GM21381 (cell line): Measurements from ENCODE around the gene TEX55.
"Not testable (repeated sequence)": the region's sequence is repeated elsewhere in the genome, so short reads cannot be mapped to it uniquely, and the experiment has no call there.

Source experiments
- ATAC-seq: cut with Tn5 transposase; IDR thresholded peaks from one replicate; pipeline ENCODE4 v1.9.1; 2021; ENCODE audit warnings: mild to moderate bottlenecking, moderate library complexity; ENCODE audit not compliant: unreplicated experiment

Gene TEX55

DNA sequence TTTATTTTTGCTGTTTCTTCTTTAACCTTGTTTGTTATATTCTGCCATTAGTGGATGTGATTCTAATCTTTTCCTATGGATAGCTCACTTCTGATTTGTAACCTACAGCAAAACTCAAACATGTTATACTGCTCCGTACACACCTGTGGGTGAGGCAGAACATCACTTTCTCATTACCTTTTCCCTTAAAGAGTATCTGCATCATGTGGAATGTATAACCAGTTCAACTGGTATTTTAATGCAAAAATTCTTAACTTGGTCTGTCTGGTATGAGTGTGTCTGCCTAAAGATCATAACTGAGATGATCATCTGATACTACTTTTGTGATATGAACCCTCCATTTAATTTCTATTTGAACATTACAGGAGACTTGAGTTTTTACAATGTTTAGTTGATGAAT, 14.4 kb downstream of the TEX55 start:
- ATAC-seq = no peak

DNA sequence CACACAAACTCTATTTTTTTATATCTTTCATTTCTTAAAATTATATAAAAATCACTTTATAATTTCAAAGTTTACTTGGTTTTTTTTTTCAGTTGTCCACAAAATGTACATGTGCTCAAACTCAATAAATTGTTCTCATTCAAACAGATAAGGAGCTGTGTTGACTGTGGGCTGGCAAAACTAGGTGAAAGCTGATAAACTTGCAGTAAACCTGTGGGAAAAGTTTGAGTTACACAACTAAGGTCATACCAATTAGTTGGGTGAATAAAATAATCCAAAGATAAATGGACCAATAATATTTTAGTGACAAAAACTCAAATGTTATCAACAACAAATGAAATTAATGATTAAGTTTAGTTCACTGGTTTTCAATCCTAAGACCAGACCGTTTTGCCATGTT, 14.8 kb downstream of the TEX55 start:
- ATAC-seq = no peak

DNA sequence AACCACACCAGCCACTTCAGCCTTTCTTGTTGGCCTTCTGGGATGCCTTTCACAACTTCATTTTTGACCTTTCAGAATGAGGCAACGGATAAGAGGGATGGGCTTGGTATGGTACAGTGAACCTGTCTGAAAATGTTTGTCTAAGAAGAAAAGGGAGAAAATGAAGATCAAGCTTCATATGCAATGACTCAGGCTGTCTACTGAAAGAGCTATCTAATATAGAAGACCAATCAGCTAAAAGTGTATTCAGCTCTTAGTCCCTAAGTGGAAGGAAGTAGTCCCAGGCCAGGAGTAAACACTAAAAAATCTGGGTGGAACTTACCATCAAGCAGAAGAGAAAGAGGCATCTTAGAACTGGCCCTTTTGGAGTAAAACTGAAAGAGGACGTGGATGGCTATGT, 15.3 kb downstream of the TEX55 start:
- no peak for ATAC-seq

DNA sequence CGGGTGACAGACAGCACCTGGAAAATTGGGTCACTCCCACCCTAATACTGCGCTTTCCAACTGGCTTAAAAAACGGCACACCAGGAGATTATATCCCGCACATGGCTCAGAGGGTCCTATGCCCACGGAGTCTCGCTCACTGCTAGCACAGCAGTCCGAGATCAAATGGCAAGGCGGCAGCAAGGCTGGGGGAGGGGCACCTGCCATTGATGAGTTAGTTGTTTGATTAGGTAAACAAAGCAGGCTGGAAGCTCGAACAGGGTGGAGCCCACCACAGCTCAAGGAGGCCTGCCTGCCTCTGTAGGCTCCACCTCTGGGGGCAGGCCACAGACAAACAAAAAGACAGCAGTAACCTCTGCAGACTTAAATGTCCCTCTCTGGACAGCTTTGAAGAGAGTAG, 18.8 kb downstream of the TEX55 start:
- not testable (repeated sequence) for ATAC-seq

DNA sequence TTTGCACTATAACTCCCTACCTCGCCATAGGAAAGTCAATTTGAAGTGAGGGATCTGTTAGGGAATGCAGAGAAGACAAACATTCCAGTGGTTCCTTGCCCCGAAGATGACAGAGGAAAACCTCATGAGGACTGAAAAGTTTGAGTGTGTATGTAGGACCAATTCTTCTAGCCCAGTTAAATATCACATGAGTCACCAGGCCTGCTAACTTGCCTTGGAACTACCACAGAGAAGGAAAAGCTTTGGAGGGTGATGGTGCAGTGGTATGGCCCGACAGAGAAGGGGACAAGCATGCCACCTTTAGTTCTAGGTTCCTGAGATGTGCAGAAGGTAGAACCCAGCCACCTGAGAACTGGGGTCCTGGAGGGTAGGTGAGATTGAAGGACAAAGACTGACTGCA, 24.9 kb downstream of the TEX55 start:
- no peak for ATAC-seq

DNA sequence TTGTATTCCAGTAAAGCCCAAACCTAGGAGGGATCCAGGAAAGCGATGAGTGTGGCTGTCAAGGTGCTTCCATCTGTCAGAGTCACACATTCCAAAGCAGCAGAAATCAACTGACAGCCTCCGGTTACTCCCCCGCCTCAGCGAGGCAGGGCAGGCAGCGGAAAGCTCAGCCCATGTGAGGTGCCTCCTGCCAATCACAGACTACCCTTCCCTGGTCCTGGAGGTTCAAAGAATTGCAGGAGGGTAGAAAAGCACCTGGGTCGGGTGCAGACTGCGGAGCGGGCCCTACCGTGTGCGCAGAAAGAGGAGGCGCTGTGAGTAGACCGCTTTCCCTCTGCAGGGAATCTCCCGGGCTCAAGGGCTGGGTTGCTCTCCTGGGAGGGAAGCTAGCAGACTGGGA, 27.4 kb downstream of the TEX55 start, which contains the start of gene UPK1B:
Gene UPK1B, plus strand, starts transcription at position 274 of the 400 bp plus-strand sequence. CDS start 13,144 bp downstream, outside the sequence.
- no peak for ATAC-seq

DNA sequence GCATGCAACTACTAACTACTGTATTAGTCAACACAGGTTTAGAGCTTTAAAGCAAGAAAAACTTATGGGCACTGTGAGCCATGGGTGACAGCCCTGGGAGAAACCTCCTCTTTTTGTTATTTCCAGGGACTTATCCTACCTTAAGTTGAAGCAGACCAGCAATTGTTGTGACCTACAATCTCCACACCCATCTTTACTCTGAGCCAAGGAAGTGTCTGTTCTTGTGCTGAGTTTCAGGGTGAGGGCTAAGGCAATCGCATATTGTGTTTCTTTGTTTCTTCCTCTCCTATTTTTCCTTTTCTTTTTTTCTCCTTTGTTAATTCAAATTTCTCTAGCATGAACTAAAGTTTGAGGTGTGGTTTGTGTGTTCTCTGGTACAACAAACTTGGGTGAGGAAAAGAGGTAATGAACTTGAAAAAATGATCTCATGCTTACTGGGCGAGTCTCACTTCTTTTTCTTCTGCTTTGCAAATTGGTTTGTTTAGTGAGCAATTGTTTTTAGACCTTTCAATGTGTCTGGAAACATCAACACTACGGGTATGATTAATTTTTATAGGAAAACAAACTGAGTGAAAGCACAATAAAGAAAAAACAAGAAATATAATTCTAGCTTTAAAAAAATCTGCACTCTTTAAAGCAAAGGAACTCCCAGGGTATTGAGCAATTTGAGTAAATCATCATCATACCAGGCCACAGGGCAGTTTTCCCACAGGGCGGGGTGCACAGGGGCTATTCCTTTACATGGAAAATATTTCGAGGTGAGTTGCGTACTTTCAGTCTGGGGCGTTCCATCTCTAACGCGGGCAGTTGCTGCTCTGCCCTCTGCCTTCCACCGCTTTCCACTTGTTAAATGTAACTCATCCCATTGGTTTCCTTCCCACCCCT, 30.1 kb downstream of the TEX55 start:
- ATAC-seq = no peak

DNA sequence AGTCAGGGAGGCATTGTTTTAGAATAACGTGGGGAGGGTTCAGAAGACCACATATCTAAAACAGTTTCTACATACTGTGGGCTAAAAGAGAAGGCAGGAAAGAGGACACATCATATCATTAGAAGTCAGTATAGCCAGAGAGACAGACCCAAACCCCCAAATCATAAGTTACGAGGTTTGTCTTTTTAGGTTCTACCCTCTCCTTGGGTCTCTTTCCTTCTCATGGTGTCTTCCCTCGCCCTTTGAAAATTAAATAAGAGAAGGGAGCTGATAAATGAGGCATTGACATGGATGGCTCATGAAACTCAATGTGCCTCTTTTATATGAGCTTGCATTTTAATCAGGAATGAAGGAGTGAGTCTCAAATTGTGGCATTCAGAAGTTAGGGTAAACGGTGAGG, 30.8 kb downstream of the TEX55 start:
- ATAC-seq = no peak

DNA sequence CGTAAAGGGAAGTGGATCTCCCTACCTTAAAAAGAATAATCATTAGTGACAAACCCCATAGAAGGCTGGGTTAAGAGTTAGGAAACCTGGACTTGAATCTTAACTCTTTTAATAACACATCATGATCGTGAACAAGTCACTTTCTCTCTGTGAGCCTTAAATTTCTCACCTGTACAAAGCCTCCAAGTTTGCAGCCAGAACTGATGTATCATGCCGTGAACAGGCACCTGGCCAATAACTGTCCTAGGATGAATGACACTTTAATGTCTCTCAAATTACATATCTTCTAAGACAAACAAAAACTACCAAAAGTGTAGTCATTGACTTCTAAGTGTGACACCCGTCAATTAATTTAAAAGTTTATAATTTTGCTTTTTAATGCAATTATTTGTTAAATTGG, 31.4 kb downstream of the TEX55 start:
- no peak for ATAC-seq

DNA sequence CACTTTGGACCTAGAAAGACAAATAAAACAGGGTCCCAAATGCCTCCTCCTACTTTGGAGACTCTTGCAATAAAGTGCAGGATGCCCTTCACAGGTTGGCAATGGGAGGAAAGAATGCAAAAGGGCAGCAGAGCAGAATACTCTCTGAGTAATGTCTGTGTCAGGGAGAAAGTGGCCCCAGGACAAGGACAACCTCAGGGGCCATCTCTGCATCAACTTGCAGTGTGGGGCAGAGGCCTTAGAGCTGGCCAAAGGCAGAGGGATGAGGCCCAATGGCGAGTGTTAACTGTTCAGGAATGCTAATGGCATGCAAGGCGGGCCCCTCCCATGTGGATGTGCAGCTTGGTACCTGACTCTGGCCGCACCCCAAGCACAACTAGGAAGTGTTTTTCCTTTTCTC, 35.8 kb downstream of the TEX55 start:
- no peak for ATAC-seq

DNA sequence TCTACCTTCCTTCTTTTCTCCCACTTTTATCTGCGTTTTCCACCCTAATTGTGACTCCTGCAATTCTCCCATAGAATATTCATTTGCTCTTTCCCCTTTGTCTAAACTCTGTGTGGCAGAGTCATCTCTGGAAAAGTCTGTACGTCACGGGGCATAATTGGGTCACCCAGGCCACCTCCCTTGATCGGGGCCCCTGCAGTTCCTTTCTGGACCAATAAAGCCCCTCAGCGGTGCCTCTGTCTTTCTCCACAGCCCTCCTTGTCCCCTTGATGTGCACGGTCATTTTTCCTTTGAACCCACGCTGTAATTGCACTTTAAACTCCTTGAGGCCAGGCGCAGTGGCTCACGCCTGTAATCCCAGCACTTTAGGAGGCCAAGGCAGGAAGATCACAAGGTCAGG, 38.1 kb downstream of the TEX55 start:
- ATAC-seq = no peak

DNA sequence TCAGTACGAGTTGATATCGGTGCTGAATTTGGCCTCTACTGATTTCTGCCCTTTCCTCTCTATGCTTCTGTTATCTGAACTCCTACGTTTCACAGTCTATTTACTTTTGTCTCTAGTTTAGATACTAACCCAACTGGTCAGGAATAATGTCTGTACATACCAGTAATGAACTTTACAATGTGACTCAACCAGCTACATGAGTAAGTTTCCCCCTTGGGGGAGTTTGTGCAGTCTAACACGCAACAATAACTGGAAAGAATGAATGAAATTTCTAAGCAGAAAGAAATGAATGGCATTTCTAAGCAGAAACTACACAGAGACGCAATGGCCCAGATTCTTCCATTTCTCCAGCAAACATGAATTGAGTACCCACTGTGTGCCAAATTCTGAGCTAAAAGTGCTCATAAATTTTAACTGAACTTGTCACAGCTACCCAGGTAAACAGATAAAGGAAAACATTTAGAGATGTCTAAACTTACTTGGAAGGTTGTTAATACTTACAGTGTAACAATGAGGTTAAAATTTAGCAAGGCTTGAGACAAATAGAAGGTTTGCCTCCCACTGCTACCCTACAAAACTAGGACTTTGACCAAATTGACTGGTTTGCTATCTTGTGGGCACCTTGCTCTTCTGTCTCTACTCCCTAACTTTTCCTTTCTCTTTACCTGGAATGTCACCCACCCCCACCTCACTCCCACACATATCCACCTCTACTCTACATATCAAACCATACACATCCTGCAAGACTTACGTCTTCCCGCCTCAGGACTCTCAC, 39.0 kb downstream of the TEX55 start:
- no peak for ATAC-seq

DNA sequence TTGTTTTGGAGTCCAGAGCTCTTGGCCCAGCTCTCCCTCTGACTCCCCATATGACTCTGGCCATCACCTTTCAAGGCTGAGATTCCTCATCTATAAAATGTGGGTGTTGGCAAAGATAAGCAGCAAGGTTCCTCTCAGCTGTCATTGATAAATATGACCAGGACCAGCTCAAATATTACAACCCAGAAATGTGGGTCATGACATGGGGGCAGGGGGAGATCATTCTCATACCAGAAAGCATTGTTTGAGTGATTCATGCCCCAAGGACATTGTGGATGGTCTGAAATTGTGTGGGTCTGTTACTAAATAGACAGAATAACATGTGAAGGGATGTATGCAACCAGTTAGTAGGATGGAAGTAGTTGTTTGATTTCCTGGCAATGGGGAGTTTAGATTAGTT, 41.3 kb downstream of the TEX55 start:
- ATAC-seq = no peak

DNA sequence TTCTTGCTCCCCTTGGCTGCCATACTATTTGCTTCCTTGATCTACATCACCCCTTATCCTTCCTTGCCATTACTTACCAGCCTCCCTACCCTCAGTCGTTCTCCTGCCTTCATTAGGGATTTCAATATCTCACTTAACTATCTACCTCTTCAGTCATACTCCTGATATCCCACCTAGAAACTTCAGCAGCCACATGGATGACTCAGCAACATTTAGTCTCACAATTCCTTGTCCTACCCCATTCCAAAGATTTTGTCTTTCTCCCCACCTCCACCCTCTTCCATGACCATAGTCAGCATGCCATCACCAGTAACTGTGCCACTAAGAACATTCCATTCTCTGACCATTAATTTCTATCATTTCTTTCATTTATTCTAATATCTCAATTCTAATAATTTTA, 45.8 kb downstream of the TEX55 start:
- no peak for ATAC-seq

DNA sequence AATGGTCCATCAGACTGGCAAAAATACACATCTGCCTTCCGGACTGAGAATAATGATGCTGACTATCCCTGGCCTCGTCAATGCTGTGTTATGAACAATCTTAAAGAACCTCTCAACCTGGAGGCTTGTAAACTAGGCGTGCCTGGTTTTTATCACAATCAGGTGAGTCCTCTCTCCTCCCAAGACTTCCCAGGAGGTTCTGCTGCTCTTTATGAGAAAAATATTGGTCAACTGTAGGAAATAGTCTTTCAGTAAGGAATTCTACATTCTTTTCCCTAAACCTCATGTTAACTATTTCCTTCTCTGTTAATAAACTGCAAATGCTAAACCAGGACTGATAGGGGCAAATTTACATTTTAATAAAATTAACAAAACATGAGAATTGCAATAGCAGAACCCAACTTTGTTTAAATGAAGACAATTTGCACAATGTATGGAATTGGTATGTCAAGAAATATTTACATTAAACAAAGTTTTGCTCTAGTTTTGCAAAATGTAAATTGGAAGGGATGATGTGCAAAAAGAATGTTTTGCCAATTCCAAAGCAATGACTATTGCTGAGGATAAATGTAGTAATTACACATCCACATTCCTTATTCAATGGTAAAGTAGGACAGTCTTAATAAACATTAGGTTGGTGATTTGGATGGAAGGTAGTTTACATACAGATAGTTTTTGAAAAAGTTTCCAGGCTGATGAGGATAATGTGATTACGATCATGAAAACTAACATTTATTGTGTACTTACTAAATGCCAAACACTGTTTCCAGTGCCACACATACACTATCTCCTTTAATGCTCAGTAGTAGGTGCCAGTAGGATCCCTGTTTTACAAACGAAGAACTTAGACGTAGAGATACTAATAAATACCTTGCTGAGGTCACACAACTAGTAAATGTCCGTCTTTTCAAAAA, 48.5 kb downstream of the TEX55 start:
- no peak for ATAC-seq

DNA sequence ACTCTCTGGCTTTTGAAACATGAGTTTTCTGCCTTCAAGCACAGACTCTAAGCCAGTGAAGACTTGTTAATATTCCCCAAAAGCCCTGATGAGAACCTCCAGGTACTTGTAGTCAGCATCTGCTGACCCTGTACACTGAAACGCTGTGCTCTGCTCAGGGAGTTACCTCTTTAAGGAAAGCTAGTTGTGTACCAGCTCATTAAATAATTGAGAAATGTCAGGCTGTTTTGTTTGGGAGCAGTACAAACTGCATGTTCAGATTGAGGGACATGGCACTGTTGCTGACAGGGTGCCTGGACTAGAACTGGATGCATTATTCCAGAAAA, 49.1 kb downstream of the TEX55 start:
- ATAC-seq = no peak

DNA sequence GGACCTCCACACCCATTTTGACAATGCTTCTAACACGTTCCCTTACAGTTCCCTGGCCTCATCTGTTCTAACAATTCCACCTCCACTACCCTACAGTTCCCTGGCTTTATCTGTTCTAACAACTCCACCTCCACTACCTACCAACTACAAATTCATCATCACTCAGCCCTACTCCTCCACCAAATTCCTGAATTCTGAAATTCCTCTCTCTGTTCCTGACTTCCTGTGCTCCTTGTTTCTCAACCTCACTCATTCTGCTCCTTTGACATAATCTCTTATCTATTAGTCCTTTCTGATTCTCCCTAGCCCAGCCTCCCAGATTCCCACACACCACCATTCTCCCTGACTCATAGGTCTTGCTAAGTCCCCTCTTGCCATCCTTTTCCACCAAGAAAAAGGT, 49.9 kb downstream of the TEX55 start:
- ATAC-seq = no peak
